OCI-LY7 (cell line): ENCODE data around the gene CYP26A1. TPM values are rescaled to one million over a fixed set of nuclear protein-coding genes. Genes with fewer than 3 reads are reported as not detected.

Source experiments
- BruUV-seq: library from RNA; stranded (reverse); fragments of 400-500 nt; replicated peaks from 2 replicates; lab custom pipeline; 2021; lab: Mats Ljungman, UMichigan
- CTCF ChIA-PET: fragments of 300-600 bp; sonication (Branson Sonifier 250); formaldehyde crosslinking; loops from one replicate; lab custom pipeline; 2022; ENCODE audit warnings: antibody characterized with exemption; ENCODE audit not compliant: unreplicated experiment; lab: Charles Lee
- POLR2A ChIA-PET: fragments of 300-600 bp; sonication (Branson Sonifier 250); formaldehyde crosslinking; loops from one replicate; lab custom pipeline; 2022; ENCODE audit warnings: antibody characterized with exemption; lab: Charles Lee
- DNase-seq: peaks from one replicate; pipeline ENCODE4 v3.0.0-alpha.2; 2015; ENCODE audit warnings: low spot score
- H2AFZ ChIP-seq: fragments of 200-600 bp; sonication (generic), shearing (Covaris generic); 2 replicates; pipeline ENCODE4 v1.6.1; 2014; ENCODE audit warnings: mild to moderate bottlenecking, antibody characterized with exemption, low read length, moderate library complexity
- H3K27ac ChIP-seq: fragments of 200-600 bp; sonication (generic); 2 replicates; pipeline ENCODE4 v1.5.1; 2014; ENCODE audit warnings: mixed run types, low read depth, mild to moderate bottlenecking, moderate library complexity, low read length, inconsistent platforms; ENCODE audit not compliant: poor library complexity, severe bottlenecking
- H3K36me3 ChIP-seq: fragments of 200-600 bp; sonication (generic); 2 replicates; pipeline ENCODE4 v1.6.1; 2014; ENCODE audit warnings: mild to moderate bottlenecking, antibody characterized with exemption, low read length, moderate library complexity, mixed read lengths; ENCODE audit not compliant: insufficient read depth
- H3K4me1 ChIP-seq: fragments of 200-600 bp; sonication (generic); 2 replicates; pipeline ENCODE4 v1.5.1; 2014; ENCODE audit warnings: mild to moderate bottlenecking, low read length; ENCODE audit not compliant: insufficient read depth, poor library complexity, severe bottlenecking
- H3K4me2 ChIP-seq: fragments of 200-600 bp; sonication (generic); 2 replicates; pipeline ENCODE4 v1.6.1; 2014; ENCODE audit warnings: mild to moderate bottlenecking, low read length
- H3K4me3 ChIP-seq: fragments of 200-600 bp; sonication (generic); 2 replicates; pipeline ENCODE4 v1.5.1; 2014; ENCODE audit warnings: mild to moderate bottlenecking, low read depth, low read length; ENCODE audit not compliant: poor library complexity, severe bottlenecking
- H3K79me2 ChIP-seq: fragments of 200-600 bp; sonication (generic); 2 replicates; pipeline ENCODE4 v1.6.1; 2016; ENCODE audit warnings: low read depth, mild to moderate bottlenecking, low read length, moderate library complexity, mixed read lengths; ENCODE audit not compliant: insufficient read depth
- H3K9me2 ChIP-seq: fragments of 200-600 bp; sonication (generic); 2 replicates; pipeline ENCODE4 v1.6.1; 2016; ENCODE audit warnings: mild to moderate bottlenecking, low read length, mixed read lengths; ENCODE audit not compliant: insufficient read depth
- H3K9me3 ChIP-seq: fragments of 200-600 bp; sonication (generic); 2 replicates; pipeline ENCODE4 v1.6.1; 2014; ENCODE audit warnings: mild to moderate bottlenecking, mixed run types, low read length, mixed read lengths
- H4K20me1 ChIP-seq: fragments of 200-600 bp; sonication (generic); 2 replicates; pipeline ENCODE4 v1.6.1; 2014; ENCODE audit warnings: mild to moderate bottlenecking, antibody characterized with exemption, low read length, moderate library complexity, mixed read lengths; ENCODE audit not compliant: insufficient read depth
- CTCF ChIP-seq: fragments of 200-600 bp; sonication (generic); conservative IDR thresholded peaks from 2 replicates; pipeline ENCODE4 v1.5.1; 2014; ENCODE audit warnings: mild to moderate bottlenecking, antibody characterized with exemption, low read length, moderate library complexity, mixed read lengths
- EZH2phosphoT487 ChIP-seq: fragments of 200-600 bp; sonication (generic); IDR thresholded peaks from 2 replicates; pipeline ENCODE4 v1.6.1; 2018; ENCODE audit warnings: low read depth, borderline replicate concordance, mild to moderate bottlenecking, mixed run types, antibody characterized with exemption, low read length, moderate library complexity, mixed read lengths
- intact Hi-C: fragments of 100-400 bp; cut with micrococcal nuclease; formaldehyde crosslinking; loops from one replicate; pipeline ENCODE4 v1.10.0; 2022; ENCODE audit not compliant: unreplicated experiment
- total RNA-seq, 2 experiments: library from RNA; depleted of rRNA in 1 of 2; stranded (reverse); fragments of >200 nt in 1 of 2; shearing (Covaris generic) in 1 of 2; gene quantifications; 2 replicates each; pipeline ENCODE4 v1.2.3, GENCODE V29; 2014 to 2022

The CYP26A1 gene
- total RNA-seq, 2 experiments from 2014 or later: not detected

GRCh38 chr10:93123766-93124165 is 50.1 kb downstream of the CYP26A1 start:
- no peak overlapping the region for H3K4me3 ChIP-seq
- no peaks in the 10 kb centered on the region for H4K20me1 ChIP-seq
- BruUV-seq: no TSS peak
- no peak overlapping the region for H3K27ac ChIP-seq
- no peaks in the 10 kb centered on the region for H3K9me2 ChIP-seq
- 0 out of 2 replicates have a peak overlapping the region, but pooled peaks have one; percentile 8 for H3K4me2 ChIP-seq
- ChIA-PET CTCF (no interaction called here), POLR2A (interaction anchor here (0.5 kb wide), 1 partner anchor 21 kb away, joined by 3 read pairs; no protein-coding TSS in a partner anchor)
- peaks cover 9% of the 10 kb centered on the region for H3K4me1 ChIP-seq
- H3K9me3 ChIP-seq: peaks cover 13% of the 10 kb centered on the region
- no peak overlapping the region for H2AFZ ChIP-seq
- H3K79me2 ChIP-seq: no peaks in the 10 kb centered on the region
- TF ChIP-seq CTCF (no peak), EZH2phosphoT487 (no peak)
- intact Hi-C loops: no loop called here
- H3K36me3 ChIP-seq: no peaks in the 10 kb centered on the region
- peak; percentile 20 for DNase-seq

- DNase-seq: no peak
- H3K4me1 ChIP-seq: peaks cover 9% of the 10 kb centered on the region
- no peak overlapping the region for H3K4me3 ChIP-seq
- no peaks in the 10 kb centered on the region for H3K79me2 ChIP-seq
- ChIA-PET POLR2A (no interaction called here), CTCF (no interaction called here)
- no peak overlapping the region for H2AFZ ChIP-seq
- intact Hi-C loops: no loop called here
- H3K9me2 ChIP-seq: no peaks in the 10 kb centered on the region
- H3K27ac ChIP-seq: no peak overlapping the region
- no peaks in the 10 kb centered on the region for H3K36me3 ChIP-seq
- no TSS peak for BruUV-seq
- TF ChIP-seq CTCF (no peak), EZH2phosphoT487 (no peak)
- H4K20me1 ChIP-seq: no peaks in the 10 kb centered on the region
- H3K9me3 ChIP-seq: peaks cover 13% of the 10 kb centered on the region
- H3K4me2 ChIP-seq: peak overlapping the region; percentile 31
Measured at GRCh38 chr10:93124580-93125318, 51.1 kb downstream of the CYP26A1 start.

GRCh38 chr10:93125966-93126365 is 52.3 kb downstream of the CYP26A1 start:
- H3K4me3 ChIP-seq: no peak overlapping the region
- POLR2A ChIA-PET: interaction anchor here (1.0 kb wide), 1 partner anchor 11 kb away, joined by 6 read pairs; no protein-coding TSS in a partner anchor
- no peak for DNase-seq
- H3K4me2 ChIP-seq: no peak overlapping the region
- no peaks in the 10 kb centered on the region for H4K20me1 ChIP-seq
- TF ChIP-seq EZH2phosphoT487: no peak
- no peak overlapping the region for H3K27ac ChIP-seq
- no peaks in the 10 kb centered on the region for H3K79me2 ChIP-seq
- peaks cover 13% of the 10 kb centered on the region for H3K9me3 ChIP-seq
- BruUV-seq: no TSS peak
- CTCF ChIA-PET: no interaction called here
- H3K36me3 ChIP-seq: no peaks in the 10 kb centered on the region
- no peaks in the 10 kb centered on the region for H3K9me2 ChIP-seq
- intact Hi-C loops: no loop called here
- H2AFZ ChIP-seq: no peak overlapping the region
- H3K4me1 ChIP-seq: peaks cover 9% of the 10 kb centered on the region
